HL-60 (cell line): ENCODE data around the gene TM7SF3.

ENCODE experiments used
- DNase-seq, 2 experiments: peaks; one replicate each; pipeline ENCODE4 v3.0.0-alpha.2; 2010 to 2020; ENCODE audit warnings: low read depth in 1 of 2, low spot score in 1 of 2
- H3K27ac ChIP-seq: fragments of 250-450 bp; sonication (Bioruptor Pico); replicated peaks from 2 replicates; pipeline ENCODE4 v1.5.1; 2020; ENCODE audit warnings: mild to moderate bottlenecking, moderate library complexity
- H3K27me3 ChIP-seq: fragments of 250-450 bp; sonication (Bioruptor Pico); 2 replicates; pipeline ENCODE4 v1.5.1; 2021; ENCODE audit warnings: mild to moderate bottlenecking, moderate library complexity; ENCODE audit not compliant: insufficient read depth, poor library complexity, severe bottlenecking
- H3K4me3 ChIP-seq: replicated peaks from 2 replicates; pipeline ENCODE4 v1.5.1; 2011; ENCODE audit warnings: mild to moderate bottlenecking, control low read depth, low read length; ENCODE audit not compliant: insufficient read depth
- GABPA ChIP-seq: IDR thresholded peaks from 2 replicates; pipeline ENCODE4 v1.6.1; 2012; ENCODE audit warnings: low read depth
- POLR2AphosphoS5 ChIP-seq: IDR thresholded peaks from 2 replicates; pipeline ENCODE4 v1.6.1; 2012; ENCODE audit warnings: low read depth
- REST ChIP-seq: IDR thresholded peaks from 2 replicates; pipeline ENCODE4 v1.6.1; 2012; ENCODE audit warnings: low read depth; ENCODE audit not compliant: insufficient replicate concordance
- SPI1 ChIP-seq: IDR thresholded peaks from 2 replicates; pipeline ENCODE4 v1.6.1; 2012; ENCODE audit warnings: low read depth, mild to moderate bottlenecking, borderline replicate concordance
- TF ChIP-seq, protein P1 (sequence below): IDR thresholded peaks from one replicate; pipeline ENCODE4 v1.5.1; 2011; ENCODE audit warnings: low read length, control low read depth, inconsistent platforms; ENCODE audit not compliant: insufficient read depth

Gene TM7SF3

GRCh38 chr12:27034607-27035293 is 20.6 kb upstream of the TM7SF3 start:
- DNase-seq: no peak
- Histone ChIP-seq H3K27me3 (no peaks in the 10 kb centered on the region), H3K27ac (no peak overlapping the region), H3K4me3 (no peak overlapping the region)
- TF ChIP-seq SPI1: no peak
- no peak for TF ChIP-seq POLR2AphosphoS5
- no peak for TF ChIP-seq GABPA

DNA sequence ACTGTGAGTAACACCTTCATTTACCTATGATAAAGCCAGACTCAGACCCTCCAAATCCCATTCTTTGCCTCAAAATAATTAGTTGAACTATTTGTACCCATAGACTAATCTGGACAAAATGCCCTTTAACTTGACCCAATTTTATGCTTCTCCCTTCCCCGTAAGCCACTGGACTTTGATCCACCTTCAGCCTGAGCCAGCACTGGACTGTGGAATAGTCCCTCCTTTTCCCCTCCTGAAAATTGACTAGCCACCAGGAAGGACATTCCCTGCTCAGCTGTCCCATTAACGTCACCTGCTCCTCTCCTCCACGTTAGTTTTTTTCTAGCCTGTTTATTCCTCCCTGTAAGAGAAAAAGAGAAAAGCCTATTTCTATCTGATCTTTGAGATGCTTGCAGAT is 18.5 kb upstream of the TM7SF3 start:
- no peak for DNase-seq
- TF ChIP-seq REST: no peak
- TF ChIP-seq SPI1: no peak
- no peak for TF ChIP-seq GABPA
- TF ChIP-seq POLR2AphosphoS5: no peak
- TF ChIP-seq, protein P1, sequence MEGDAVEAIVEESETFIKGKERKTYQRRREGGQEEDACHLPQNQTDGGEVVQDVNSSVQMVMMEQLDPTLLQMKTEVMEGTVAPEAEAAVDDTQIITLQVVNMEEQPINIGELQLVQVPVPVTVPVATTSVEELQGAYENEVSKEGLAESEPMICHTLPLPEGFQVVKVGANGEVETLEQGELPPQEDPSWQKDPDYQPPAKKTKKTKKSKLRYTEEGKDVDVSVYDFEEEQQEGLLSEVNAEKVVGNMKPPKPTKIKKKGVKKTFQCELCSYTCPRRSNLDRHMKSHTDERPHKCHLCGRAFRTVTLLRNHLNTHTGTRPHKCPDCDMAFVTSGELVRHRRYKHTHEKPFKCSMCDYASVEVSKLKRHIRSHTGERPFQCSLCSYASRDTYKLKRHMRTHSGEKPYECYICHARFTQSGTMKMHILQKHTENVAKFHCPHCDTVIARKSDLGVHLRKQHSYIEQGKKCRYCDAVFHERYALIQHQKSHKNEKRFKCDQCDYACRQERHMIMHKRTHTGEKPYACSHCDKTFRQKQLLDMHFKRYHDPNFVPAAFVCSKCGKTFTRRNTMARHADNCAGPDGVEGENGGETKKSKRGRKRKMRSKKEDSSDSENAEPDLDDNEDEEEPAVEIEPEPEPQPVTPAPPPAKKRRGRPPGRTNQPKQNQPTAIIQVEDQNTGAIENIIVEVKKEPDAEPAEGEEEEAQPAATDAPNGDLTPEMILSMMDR: no peak

DNA sequence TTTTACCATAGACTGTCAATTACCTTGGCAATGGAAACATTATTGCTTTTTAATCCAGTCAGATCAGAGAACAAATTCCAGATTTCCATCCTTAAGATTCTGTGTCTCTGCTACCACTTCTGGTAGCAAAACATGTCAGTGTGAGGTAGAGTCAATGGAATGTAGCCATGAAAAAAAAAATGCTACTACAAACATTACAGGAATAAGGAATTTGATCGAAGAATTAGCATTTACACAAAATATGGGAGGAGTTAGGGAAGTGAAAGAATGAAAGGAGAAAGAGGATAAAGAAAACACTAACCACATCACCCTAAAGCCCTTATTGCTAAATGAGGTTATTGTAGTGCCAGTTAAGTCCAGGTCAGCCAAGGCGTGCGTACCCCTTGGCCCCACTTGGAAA is 17.3 kb upstream of the TM7SF3 start:
- TF ChIP-seq REST (no peak), GABPA (no peak), SPI1 (no peak), POLR2AphosphoS5 (no peak)
- TF ChIP-seq, protein P1: no peak
- H3K4me3 ChIP-seq: no peak overlapping the region
- no peak overlapping the region for H3K27ac ChIP-seq
- H3K27me3 ChIP-seq: no peaks in the 10 kb centered on the region
- no peak for DNase-seq

More for the DNA sequence above, 18.5 kb upstream of the TM7SF3 start:
- Histone ChIP-seq H3K27ac (no peak overlapping the region), H3K4me3 (no peak overlapping the region), H3K27me3 (no peaks in the 10 kb centered on the region)

GRCh38 chr12:27026257-27026656 is 12.1 kb upstream of the TM7SF3 start:
- no peak overlapping the region for H3K27ac ChIP-seq
- no peak overlapping the region for H3K4me3 ChIP-seq
- H3K27me3 ChIP-seq: no peaks in the 10 kb centered on the region
- TF ChIP-seq, protein P1: no peak
- TF ChIP-seq REST: no peak
- no peak for TF ChIP-seq GABPA
- no peak for TF ChIP-seq POLR2AphosphoS5
- TF ChIP-seq SPI1: no peak
- no peak for DNase-seq
